IMR-90 (cell line): ENCODE data around the gene NLRC3. TPM values are rescaled to one million over a fixed set of nuclear protein-coding genes. Genes with fewer than 3 reads are reported as not detected.

Experiments used
- ATAC-seq: fragments of 200-7000 bp; cut with Tn5 transposase; 2 replicates; pipeline ENCODE4 v1.9.1; 2020; ENCODE audit warnings: low read depth, mild to moderate bottlenecking, moderate library complexity
- BruUV-seq: library from RNA; stranded (reverse); fragments of 400-500 nt; replicated peaks from 2 replicates; lab custom pipeline; 2021; lab: Mats Ljungman, UMichigan
- CTCF ChIA-PET: fragments of 300-600 bp; formaldehyde crosslinking; extraction: SDS; loops from one replicate; lab custom pipeline; 2021; ENCODE audit warnings: antibody characterized with exemption; lab: Yijun Ruan, JAX
- POLR2A ChIA-PET: fragments of 300-600 bp; sonication (Branson Sonifier 250); formaldehyde crosslinking; loops from one replicate; lab custom pipeline; 2022; ENCODE audit warnings: antibody characterized with exemption; ENCODE audit not compliant: unreplicated experiment; lab: Charles Lee
- DNase-seq: peaks from one replicate; pipeline ENCODE4 v3.0.0; 2013
- H2AFZ ChIP-seq: replicated peaks from 2 replicates; pipeline ENCODE3; 2013; ENCODE audit warnings: low read length, mild to moderate bottlenecking; ENCODE audit not compliant: poor library complexity
- H2AK5ac ChIP-seq: 2 replicates; pipeline ENCODE4 v1.6.1; 2013; ENCODE audit warnings: low read depth, low read length, inconsistent platforms
- H2AK9ac ChIP-seq: replicated peaks from 2 replicates; pipeline ENCODE3; 2013; ENCODE audit warnings: mild to moderate bottlenecking, low read depth, low read length, moderate library complexity; ENCODE audit not compliant: poor library complexity
- H2BK120ac ChIP-seq: 2 replicates; pipeline ENCODE4 v1.6.1; 2013; ENCODE audit warnings: low read depth, low read length, inconsistent platforms
- H2BK15ac ChIP-seq: 3 replicates; pipeline ENCODE4 v1.6.1; 2013; ENCODE audit warnings: low read depth, low read length, inconsistent platforms
- H2BK20ac ChIP-seq: 2 replicates; pipeline ENCODE4 v1.6.1; 2013; ENCODE audit warnings: low read depth, mild to moderate bottlenecking, inconsistent platforms, low read length, moderate library complexity
- H2BK5ac ChIP-seq: 2 replicates; pipeline ENCODE4 v1.6.1; 2013; ENCODE audit warnings: mild to moderate bottlenecking, low read depth, low read length, inconsistent platforms; ENCODE audit not compliant: poor library complexity, severe bottlenecking
- H3K14ac ChIP-seq: replicated peaks from 2 replicates; pipeline ENCODE4 v1.6.1; 2013; ENCODE audit warnings: low read depth, low read length, inconsistent platforms
- H3K18ac ChIP-seq: 2 replicates; pipeline ENCODE4 v1.6.1; 2013; ENCODE audit warnings: low read depth, low read length, control low read depth
- H3K23ac ChIP-seq: 2 replicates; pipeline ENCODE4 v1.6.1; 2013; ENCODE audit warnings: low read depth, low read length, inconsistent platforms
- H3K27ac ChIP-seq: 2 replicates; pipeline ENCODE4 v1.5.1; 2013; ENCODE audit warnings: mild to moderate bottlenecking, control low read depth, low read length; ENCODE audit not compliant: insufficient read depth
- H3K27me3 ChIP-seq: 2 replicates; pipeline ENCODE4 v1.6.1; 2013; ENCODE audit warnings: low read length; ENCODE audit not compliant: control insufficient read depth, insufficient read depth
- H3K36me3 ChIP-seq: 2 replicates; pipeline ENCODE4 v1.6.1; 2013; ENCODE audit warnings: low read length, mixed read lengths; ENCODE audit not compliant: control insufficient read depth, insufficient read depth
- H3K4ac ChIP-seq: 2 replicates; pipeline ENCODE4 v1.6.1; 2013; ENCODE audit warnings: low read depth, low read length, inconsistent platforms
- H3K4me1 ChIP-seq: 2 replicates; pipeline ENCODE4 v1.6.1; 2013; ENCODE audit warnings: low read length, mixed read lengths; ENCODE audit not compliant: control insufficient read depth, insufficient read depth
- H3K4me2 ChIP-seq: 2 replicates; pipeline ENCODE4 v1.6.1; 2013; ENCODE audit warnings: low read depth, mild to moderate bottlenecking, control low read depth, low read length, moderate library complexity
- H3K4me3 ChIP-seq: 2 replicates; pipeline ENCODE4 v1.5.1; 2013; ENCODE audit warnings: low read depth, mild to moderate bottlenecking, control low read depth, low read length, moderate library complexity; ENCODE audit not compliant: insufficient read depth
- H3K56ac ChIP-seq: 2 replicates; pipeline ENCODE4 v1.6.1; 2013; ENCODE audit warnings: low read length, inconsistent platforms; ENCODE audit not compliant: insufficient read depth; ENCODE audit errors: extremely low read depth
- H3K79me1 ChIP-seq, 2 experiments: 2 replicates each; pipeline ENCODE4 v1.6.1; 2013; ENCODE audit warnings: low read length in 2 of 2, inconsistent platforms in 1 of 2, low read depth in 1 of 2
- H3K9ac ChIP-seq: 2 replicates; pipeline ENCODE4 v1.6.1; 2013; ENCODE audit warnings: low read depth, low read length, control low read depth
- H3K9me1 ChIP-seq: 2 replicates; pipeline ENCODE4 v1.6.1; 2013; ENCODE audit warnings: low read length, inconsistent platforms; ENCODE audit not compliant: insufficient read depth
- H3K9me3 ChIP-seq: 2 replicates; pipeline ENCODE4 v1.6.1; 2013; ENCODE audit warnings: low read length; ENCODE audit not compliant: control insufficient read depth, insufficient read depth
- H4K20me1 ChIP-seq: 2 replicates; pipeline ENCODE4 v1.6.1; 2013; ENCODE audit warnings: low read length, inconsistent platforms; ENCODE audit not compliant: insufficient read depth
- H4K5ac ChIP-seq: 2 replicates; pipeline ENCODE4 v1.6.1; 2013; ENCODE audit warnings: mild to moderate bottlenecking, low read depth, low read length, control low read depth
- H4K8ac ChIP-seq, 2 experiments: 2 replicates each; pipeline ENCODE4 v1.6.1; 2013; ENCODE audit warnings: low read depth in 2 of 2, low read length in 2 of 2, control low read depth in 1 of 2, inconsistent platforms in 1 of 2
- H4K91ac ChIP-seq: 2 replicates; pipeline ENCODE4 v1.6.1; 2013; ENCODE audit warnings: low read depth, low read length, inconsistent platforms; ENCODE audit not compliant: insufficient read depth
- CEBPB ChIP-seq: IDR thresholded peaks from 2 replicates; pipeline ENCODE4 v1.6.1; 2012; ENCODE audit warnings: low read depth, low read length, improper control_type of control experiment
- CHD1 ChIP-seq: IDR thresholded peaks from 2 replicates; pipeline ENCODE4 v1.6.1; 2012; ENCODE audit warnings: low read depth, low read length, improper control_type of control experiment
- FOS ChIP-seq: fragments of 150-350 bp; IDR thresholded peaks from 2 replicates; pipeline ENCODE4 v1.6.1; 2016; ENCODE audit warnings: low read depth, low read length
- MAFK ChIP-seq: IDR thresholded peaks from 2 replicates; pipeline ENCODE4 v1.6.1; 2012; ENCODE audit warnings: low read depth, low read length, improper control_type of control experiment
- MAZ ChIP-seq: IDR thresholded peaks from 2 replicates; pipeline ENCODE4 v1.6.1; 2012; ENCODE audit warnings: low read depth, mild to moderate bottlenecking, low read length, improper control_type of control experiment, moderate library complexity, borderline replicate concordance
- MXI1 ChIP-seq: IDR thresholded peaks from 2 replicates; pipeline ENCODE4 v1.6.1; 2012; ENCODE audit warnings: low read depth, mild to moderate bottlenecking, low read length, moderate library complexity, borderline replicate concordance
- NFE2L2 ChIP-seq: fragments of 150-350 bp; IDR thresholded peaks from 2 replicates; pipeline ENCODE4 v1.6.1; 2016; ENCODE audit warnings: low read depth, mild to moderate bottlenecking, low read length
- POLR2A ChIP-seq: IDR thresholded peaks from 2 replicates; pipeline ENCODE4 v1.6.1; 2012; ENCODE audit warnings: mild to moderate bottlenecking, low read depth, low read length
- RAD21 ChIP-seq: IDR thresholded peaks from 2 replicates; pipeline ENCODE4 v1.6.1; 2012; ENCODE audit warnings: low read length, improper control_type of control experiment
- RCOR1 ChIP-seq: IDR thresholded peaks from 2 replicates; pipeline ENCODE4 v1.6.1; 2012; ENCODE audit warnings: mild to moderate bottlenecking, low read length, improper control_type of control experiment; ENCODE audit not compliant: insufficient replicate concordance
- RFX5 ChIP-seq: IDR thresholded peaks from 2 replicates; pipeline ENCODE4 v1.8.0; 2012; ENCODE audit warnings: low read depth, mild to moderate bottlenecking, low read length, moderate library complexity
- SMC3 ChIP-seq: fragments of 150-350 bp; IDR thresholded peaks from 2 replicates; pipeline ENCODE4 v1.6.1; 2016; ENCODE audit warnings: low read depth, mild to moderate bottlenecking, antibody characterized with exemption, low read length, moderate library complexity
- WGBS, 2 experiments: methylation state at CpG; one replicate each; pipeline versions ENCODE4 v1.1.5 to v1.1.7; 2013; ENCODE audit warnings: missing lambda C conversion rate in 2 of 2; ENCODE audit not compliant: insufficient read length in 1 of 2; ENCODE audit errors: extremely low coverage in 2 of 2; 5-methylcytosine and 5-hydroxymethylcytosine counted together
- dilution Hi-C: fragments of 300-500 bp; cut with HindIII; formaldehyde crosslinking; loops from one replicate; pipeline ENCODE4 v1.14.3; 2018; ENCODE audit warnings: low sequenced_read_pairs; ENCODE audit not compliant: unreplicated experiment
- in situ Hi-C: fragments of 300-500 bp; cut with MboI; formaldehyde crosslinking; loops from 3 replicates; pipeline ENCODE4 v1.14.3; 2019; ENCODE audit warnings: low sequenced_read_pairs, inconsistent platforms, mixed read lengths
- intact Hi-C: fragments of 100-400 bp; cut with micrococcal nuclease; formaldehyde crosslinking; loops from 2 replicates; pipeline ENCODE4 v1.10.0; 2022
- polyA plus RNA-seq, 3 experiments: library from polyadenylated mRNA; depleted of rRNA; stranded (reverse); fragments of >200 nt; gene quantifications; 2 replicates each; pipeline ENCODE4 v1.2.3, GENCODE V29; 2012; ENCODE audit warnings: low replicate concordance in 1 of 3
- total RNA-seq: library from RNA; depleted of rRNA; stranded (reverse); fragments of >200 nt; gene quantifications from 2 replicates; pipeline ENCODE4 v1.2.3, GENCODE V29; 2012
- TF ChIP-seq, protein P1 (sequence below): fragments of 150-350 bp; IDR thresholded peaks from 2 replicates; pipeline ENCODE4 v1.6.1; 2016; ENCODE audit warnings: low read depth, mild to moderate bottlenecking, low read length, moderate library complexity, borderline replicate concordance
- TF ChIP-seq, protein P2 (sequence below): conservative IDR thresholded peaks from 2 replicates; pipeline ENCODE4 v1.5.1; 2012; ENCODE audit warnings: mild to moderate bottlenecking, low read depth, low read length, improper control_type of control experiment

Gene NLRC3
- total and polyA plus RNA-seq, 2 of the 4 experiments (the other 2 are of a cell fraction), result not detected

DNA sequence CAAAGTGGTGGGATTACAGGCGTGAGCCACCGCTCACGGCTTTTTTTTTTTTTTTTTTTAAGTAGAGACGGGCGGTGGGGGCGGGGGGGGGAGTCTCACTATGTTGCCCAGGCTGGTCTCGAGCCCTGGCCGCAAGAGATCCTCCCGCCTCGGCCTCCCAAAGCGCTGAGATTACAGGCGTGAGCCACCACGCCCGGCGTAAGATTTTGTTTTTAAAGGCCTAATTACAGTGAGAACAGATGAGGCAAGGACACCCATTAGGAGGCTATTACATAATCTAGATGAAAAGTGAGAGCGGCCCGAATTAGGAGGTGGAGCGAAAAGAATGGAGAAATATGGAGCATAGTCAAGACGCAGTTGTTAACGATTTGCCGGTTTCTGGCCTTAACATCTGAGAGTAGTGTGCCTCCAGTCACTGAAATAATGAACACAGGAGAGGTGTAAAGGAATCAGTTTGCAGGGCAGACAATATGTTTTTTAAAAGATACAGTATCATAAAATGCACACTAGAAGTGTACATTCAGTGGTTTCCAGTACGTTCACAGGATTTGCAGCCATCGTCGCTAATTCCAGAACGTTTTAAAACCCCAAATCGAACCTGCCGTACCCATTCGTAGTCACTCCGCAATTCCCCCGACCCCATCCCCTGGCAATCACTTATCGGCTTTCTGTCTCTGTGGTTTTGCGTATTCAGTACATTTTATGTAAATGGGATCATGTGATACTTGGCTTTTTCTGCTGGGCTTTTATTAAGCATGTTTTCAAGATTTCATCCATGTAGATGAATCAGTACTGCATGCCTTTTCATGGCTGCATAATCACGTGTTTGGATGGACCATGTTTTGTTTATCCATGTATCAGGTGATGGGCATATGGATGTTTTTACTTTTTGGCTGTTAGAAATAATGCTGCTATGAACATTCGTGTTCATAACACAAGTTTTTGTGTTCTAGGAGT, 35.6 kb upstream of the NLRC3 start:
- H4K5ac ChIP-seq, result no peak overlapping the region
- no peak overlapping the region for H3K18ac ChIP-seq
- H3K14ac ChIP-seq, result no peak overlapping the region
- no peaks in the 10 kb centered on the region for H4K20me1 ChIP-seq
- H3K4me2 ChIP-seq, result peak overlapping the region; percentile 72; the same call in 1 of the 2 replicates
- DNase-seq (no peak), ATAC-seq (no peak)
- ChIA-PET CTCF (no interaction called here), POLR2A (no interaction called here)
- H4K91ac ChIP-seq, result no peak overlapping the region
- peaks cover 5% of the 10 kb centered on the region for H3K4me1 ChIP-seq
- peak overlapping the region; percentile 81 for H3K4me3 ChIP-seq
- peaks cover 5% of the 10 kb centered on the region; the same call in 1 of the 2 replicates for H3K36me3 ChIP-seq
- no peak overlapping the region; a peak in 2 of 4 replicates for H4K8ac ChIP-seq
- no peak overlapping the region for H3K27ac ChIP-seq
- peaks cover 49 to 72% of the 10 kb centered on the region in 2 experiments for H3K79me1 ChIP-seq
- in situ Hi-C loops (no loop called here), dilution Hi-C loops (no loop called here), intact Hi-C loops (no loop called here)
- no peak overlapping the region for H3K4ac ChIP-seq
- H2BK120ac ChIP-seq, result no peak overlapping the region
- H3K9me3 ChIP-seq, result no peaks in the 10 kb centered on the region
- H3K27me3 ChIP-seq, result no peaks in the 10 kb centered on the region
- H2BK20ac ChIP-seq, result no peak overlapping the region
- 90% methylated on average over 2 of the region's 34 CpGs; no CpG with 5 or more reads in 1 of the 2 experiments for WGBS, 2 experiments
- peak overlapping the region; percentile 42 for H2AK5ac ChIP-seq
- no peak overlapping the region for H2AK9ac ChIP-seq
- no peak overlapping the region for H2BK5ac ChIP-seq
- H3K9ac ChIP-seq, result no peak overlapping the region
- H3K9me1 ChIP-seq, result peaks cover 9% of the 10 kb centered on the region
- no peak overlapping the region for H2BK15ac ChIP-seq
- BruUV-seq, result no TSS peak
- 0 out of 2 replicates have a peak overlapping the region, but pooled peaks have one; percentile 56 for H3K23ac ChIP-seq
- H2AFZ ChIP-seq, result no peak overlapping the region
- no peak overlapping the region for H3K56ac ChIP-seq
- TF ChIP-seq, protein P1, sequence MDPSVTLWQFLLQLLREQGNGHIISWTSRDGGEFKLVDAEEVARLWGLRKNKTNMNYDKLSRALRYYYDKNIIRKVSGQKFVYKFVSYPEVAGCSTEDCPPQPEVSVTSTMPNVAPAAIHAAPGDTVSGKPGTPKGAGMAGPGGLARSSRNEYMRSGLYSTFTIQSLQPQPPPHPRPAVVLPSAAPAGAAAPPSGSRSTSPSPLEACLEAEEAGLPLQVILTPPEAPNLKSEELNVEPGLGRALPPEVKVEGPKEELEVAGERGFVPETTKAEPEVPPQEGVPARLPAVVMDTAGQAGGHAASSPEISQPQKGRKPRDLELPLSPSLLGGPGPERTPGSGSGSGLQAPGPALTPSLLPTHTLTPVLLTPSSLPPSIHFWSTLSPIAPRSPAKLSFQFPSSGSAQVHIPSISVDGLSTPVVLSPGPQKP, result no peak
- no peak for TF ChIP-seq CHD1
- no peak for TF ChIP-seq FOS
- no peak for TF ChIP-seq MXI1
- no peak for TF ChIP-seq RAD21
- TF ChIP-seq, protein P2, sequence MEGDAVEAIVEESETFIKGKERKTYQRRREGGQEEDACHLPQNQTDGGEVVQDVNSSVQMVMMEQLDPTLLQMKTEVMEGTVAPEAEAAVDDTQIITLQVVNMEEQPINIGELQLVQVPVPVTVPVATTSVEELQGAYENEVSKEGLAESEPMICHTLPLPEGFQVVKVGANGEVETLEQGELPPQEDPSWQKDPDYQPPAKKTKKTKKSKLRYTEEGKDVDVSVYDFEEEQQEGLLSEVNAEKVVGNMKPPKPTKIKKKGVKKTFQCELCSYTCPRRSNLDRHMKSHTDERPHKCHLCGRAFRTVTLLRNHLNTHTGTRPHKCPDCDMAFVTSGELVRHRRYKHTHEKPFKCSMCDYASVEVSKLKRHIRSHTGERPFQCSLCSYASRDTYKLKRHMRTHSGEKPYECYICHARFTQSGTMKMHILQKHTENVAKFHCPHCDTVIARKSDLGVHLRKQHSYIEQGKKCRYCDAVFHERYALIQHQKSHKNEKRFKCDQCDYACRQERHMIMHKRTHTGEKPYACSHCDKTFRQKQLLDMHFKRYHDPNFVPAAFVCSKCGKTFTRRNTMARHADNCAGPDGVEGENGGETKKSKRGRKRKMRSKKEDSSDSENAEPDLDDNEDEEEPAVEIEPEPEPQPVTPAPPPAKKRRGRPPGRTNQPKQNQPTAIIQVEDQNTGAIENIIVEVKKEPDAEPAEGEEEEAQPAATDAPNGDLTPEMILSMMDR, result no peak
- no peak for TF ChIP-seq NFE2L2
- TF ChIP-seq RCOR1, result no peak
- no peak for TF ChIP-seq CEBPB
- no peak for TF ChIP-seq SMC3
- TF ChIP-seq RFX5, result no peak
- TF ChIP-seq MAZ, result no peak
- no peak for TF ChIP-seq POLR2A
- no peak for TF ChIP-seq MAFK
